Measurements from ENCODE around the gene TMPRSS13. TPM values are rescaled to one million over a fixed set of nuclear protein-coding genes. Genes with fewer than 3 reads are reported as not detected.
"Not testable (repeated sequence)": the region's sequence is repeated elsewhere in the genome, so short reads cannot be mapped to it uniquely, and the experiment has no call there.

Gene TMPRSS13
- total and polyA plus RNA-seq, 7 donors = not detected

GRCh38 chr11:117866526-117866925 lies 62.7 kb downstream of the TMPRSS13 start:
- TF ChIP-seq, protein P1, sequence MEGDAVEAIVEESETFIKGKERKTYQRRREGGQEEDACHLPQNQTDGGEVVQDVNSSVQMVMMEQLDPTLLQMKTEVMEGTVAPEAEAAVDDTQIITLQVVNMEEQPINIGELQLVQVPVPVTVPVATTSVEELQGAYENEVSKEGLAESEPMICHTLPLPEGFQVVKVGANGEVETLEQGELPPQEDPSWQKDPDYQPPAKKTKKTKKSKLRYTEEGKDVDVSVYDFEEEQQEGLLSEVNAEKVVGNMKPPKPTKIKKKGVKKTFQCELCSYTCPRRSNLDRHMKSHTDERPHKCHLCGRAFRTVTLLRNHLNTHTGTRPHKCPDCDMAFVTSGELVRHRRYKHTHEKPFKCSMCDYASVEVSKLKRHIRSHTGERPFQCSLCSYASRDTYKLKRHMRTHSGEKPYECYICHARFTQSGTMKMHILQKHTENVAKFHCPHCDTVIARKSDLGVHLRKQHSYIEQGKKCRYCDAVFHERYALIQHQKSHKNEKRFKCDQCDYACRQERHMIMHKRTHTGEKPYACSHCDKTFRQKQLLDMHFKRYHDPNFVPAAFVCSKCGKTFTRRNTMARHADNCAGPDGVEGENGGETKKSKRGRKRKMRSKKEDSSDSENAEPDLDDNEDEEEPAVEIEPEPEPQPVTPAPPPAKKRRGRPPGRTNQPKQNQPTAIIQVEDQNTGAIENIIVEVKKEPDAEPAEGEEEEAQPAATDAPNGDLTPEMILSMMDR (IDR thresholded peaks at IDR 0.05) = no peak
- Histone ChIP-seq H3K4me1 (no peaks in the 10 kb centered on the region), H3K36me3 (ENCODE audit: insufficient read depth in 1 of 2, low read depth in 1 of 2) (no peaks in the 10 kb centered on the region), H3K4me3 (no peak overlapping the region), H3K27me3 (ENCODE audit: insufficient read depth in 3 of 3, low read length in 2 of 3) (peaks cover 0 to 22% (median 3%) of the 10 kb centered on the region in 3 donors), H3K9me3 (no peaks in the 10 kb centered on the region), H3K27ac (no peak overlapping the region)
- DNase-seq (no peak), ATAC-seq (peak in 1 of 4 donors; percentile 20)
- intact Hi-C loops (cut with DNase I) = no loop called here
- WGBS, 3 donors = 23 to 38% (median 26%) methylated on average over 5 of the region's 5 CpGs

- H3K27ac ChIP-seq; ATAC-seq; H3K9me3 ChIP-seq; H3K36me3 ChIP-seq (ENCODE audit: insufficient read depth in 1 of 2, low read depth in 1 of 2); DNase-seq; H3K4me3 ChIP-seq; H3K4me1 ChIP-seq; intact Hi-C loops (cut with DNase I): not testable (repeated sequence)
- WGBS, 3 donors = 93 to 97% (median 95%) methylated on average over 13 of the region's 13 CpGs
- H3K27me3 ChIP-seq (ENCODE audit: insufficient read depth in 3 of 3, low read length in 2 of 3) = peaks cover 0 to 14% (median 3%) of the 10 kb centered on the region in 3 donors
These were observed 63.7 kb downstream of the TMPRSS13 start for GRCh38 chr11:117865546-117865945.

DNA sequence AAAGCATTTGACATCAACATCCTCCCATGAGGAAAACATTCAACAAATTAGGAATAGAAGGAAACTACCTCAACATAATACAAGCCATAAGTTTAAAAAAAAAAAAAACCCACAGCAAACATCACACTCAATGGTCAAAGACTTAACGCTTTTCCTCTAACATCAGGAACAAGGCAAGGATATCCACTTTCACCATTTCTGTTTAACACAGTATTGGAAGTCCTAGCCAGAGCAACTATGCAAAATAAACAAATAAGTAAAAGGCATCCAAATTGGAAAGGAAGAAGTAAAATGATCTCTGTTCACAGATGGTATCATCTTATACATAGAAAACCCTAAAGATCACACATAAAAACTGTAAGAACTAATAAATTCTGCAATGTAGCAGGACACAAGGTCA lies 65.8 kb downstream of the TMPRSS13 start:
- DNase-seq = no peak
- 58 to 74% (median 63%) methylated on average over 1 of the region's 1 CpG for WGBS, 3 donors
- no peaks in the 10 kb centered on the region for H3K9me3 ChIP-seq
- H3K4me1 ChIP-seq = no peaks in the 10 kb centered on the region
- ATAC-seq = no peak
- no peak overlapping the region for H3K27ac ChIP-seq
- H3K27me3 ChIP-seq (ENCODE audit: insufficient read depth in 3 of 3, low read length in 2 of 3) = peaks cover 0 to 14% (median 3%) of the 10 kb centered on the region in 3 donors
- no peak overlapping the region for H3K4me3 ChIP-seq
- intact Hi-C loops (cut with DNase I) = no loop called here
- TF ChIP-seq, protein P1 (IDR thresholded peaks at IDR 0.05) = no peak
- no peaks in the 10 kb centered on the region for H3K36me3 ChIP-seq (ENCODE audit: insufficient read depth in 1 of 2, low read depth in 1 of 2)

DNA sequence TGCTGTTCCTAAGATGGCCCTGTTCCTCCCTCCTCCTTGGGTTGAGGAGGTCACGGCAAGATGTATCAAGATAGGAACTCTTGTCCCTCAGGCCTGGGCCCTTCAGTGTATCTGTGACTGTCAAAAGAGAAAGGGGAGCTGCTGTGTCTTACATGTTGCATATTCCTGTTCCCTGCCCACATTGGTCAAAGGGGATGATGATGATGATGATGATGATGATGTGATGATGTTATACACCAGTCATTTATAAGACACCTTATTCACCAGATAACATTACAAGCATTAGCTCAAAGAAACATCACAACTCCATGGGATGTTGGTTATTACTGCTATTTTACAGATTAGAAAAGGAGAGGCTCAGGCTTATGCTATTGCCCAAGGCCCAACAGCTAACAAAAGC lies 66.4 kb downstream of the TMPRSS13 start:
- Histone ChIP-seq H3K4me3 (no peak overlapping the region), H3K9me3 (no peaks in the 10 kb centered on the region), H3K4me1 (no peaks in the 10 kb centered on the region), H3K36me3 (ENCODE audit: insufficient read depth in 1 of 2, low read depth in 1 of 2) (no peaks in the 10 kb centered on the region), H3K27ac (peak overlapping the region; percentile 72), H3K27me3 (ENCODE audit: insufficient read depth in 3 of 3, low read length in 2 of 3) (peaks cover 0 to 14% (median 0%) of the 10 kb centered on the region in 3 donors)
- TF ChIP-seq, protein P1 (IDR thresholded peaks at IDR 0.05) = no peak
- 63 to 100% (median 73%) methylated on average over 1 of the region's 1 CpG for WGBS, 3 donors
- DNase-seq (no peak), ATAC-seq (no peak)
- intact Hi-C loops (cut with DNase I) = no loop called here

GRCh38 chr11:117862019-117862725 lies 67.0 kb downstream of the TMPRSS13 start:
- no peaks in the 10 kb centered on the region for H3K36me3 ChIP-seq (ENCODE audit: insufficient read depth in 1 of 2, low read depth in 1 of 2)
- peak overlapping the region; percentile 72 for H3K27ac ChIP-seq
- peak overlapping the region; percentile 25 for H3K4me3 ChIP-seq
- no peaks in the 10 kb centered on the region for H3K4me1 ChIP-seq
- TF ChIP-seq, protein P1 (IDR thresholded peaks at IDR 0.05) = no peak
- intact Hi-C loops (cut with DNase I) = no loop called here
- DNase-seq (peak in 1 of 2 donors; percentile 70), ATAC-seq (peak in 3 of 4 donors; percentile 19 to 49 (median 21))
- H3K27me3 ChIP-seq (ENCODE audit: insufficient read depth in 3 of 3, low read length in 2 of 3) = peaks cover 0 to 14% (median 0%) of the 10 kb centered on the region in 3 donors
- WGBS, 3 donors = 30 to 54% (median 39%) methylated on average over 12 of the region's 12 CpGs
- no peaks in the 10 kb centered on the region for H3K9me3 ChIP-seq

Measured in psoas muscle (tissue), 8 donors.